ENCODE results near the gene LSM5.

GRCh38 chr7:32539366-32539765 lies 49.2 kb upstream of the LSM5 start:
- TF ChIP-seq CTCF (conservative IDR thresholded peaks at IDR 0.05 in 1 of 2, IDR thresholded peaks at IDR 0.05 in 1 of 2; ENCODE audit: low read depth in 1 of 2, low read length in 2 of 2) (no peak), EZH2 (IDR thresholded peaks at IDR 0.05; ENCODE audit: low read length, missing control alignments) (no peak)

All from fibroblast of lung (primary cell).